A549 (cell line): ENCODE results near the gene UGT3A2.

Experiments
- CBX2 ChIP-seq: fragments of 200-600 bp; sonication (generic); IDR thresholded peaks from 2 replicates; pipeline ENCODE4 v1.6.1; 2016; ENCODE audit warnings: low read depth, mild to moderate bottlenecking, borderline replicate concordance
- CEBPB ChIP-seq, 2 experiments: fragments of >200 bp in 1 of 2; sonication (Bioruptor Twin) in 1 of 2; formaldehyde crosslinking in 1 of 2; IDR thresholded peaks; 2 replicates each; pipeline ENCODE4 v1.6.1; 2012 to 2016
- CHD4 ChIP-seq: fragments of 200-600 bp; sonication (generic); IDR thresholded peaks from 2 replicates; pipeline ENCODE4 v1.6.1; 2016; ENCODE audit warnings: antibody characterized with exemption, mild to moderate bottlenecking, borderline replicate concordance
- ELK1 ChIP-seq: fragments of 150-350 bp; IDR thresholded peaks from 2 replicates; pipeline ENCODE4 v1.6.1; 2014; ENCODE audit warnings: low read depth, mild to moderate bottlenecking, low read length
- EP300 ChIP-seq, 2 experiments: fragments of >200 bp; sonication (Bioruptor Twin); formaldehyde crosslinking; IDR thresholded peaks; 2 replicates in 1 of 2; 3 replicates in 1 of 2; pipeline ENCODE4 v1.6.1; 2016 to 2017
- HOXA7 ChIP-seq: fragments of 250-450 bp; sonication (Bioruptor Pico); IDR thresholded peaks from 2 replicates; pipeline ENCODE4 v1.5.0; 2020; ENCODE audit warnings: mild to moderate bottlenecking, moderate library complexity
- NFE2L2 ChIP-seq: fragments of 150-350 bp; conservative IDR thresholded peaks from 2 replicates; pipeline ENCODE4 v1.6.1; 2014; ENCODE audit warnings: low read length
- RAD21 ChIP-seq, 2 experiments: fragments of >200 bp in 1 of 2; sonication (Bioruptor Twin) in 1 of 2; formaldehyde crosslinking in 1 of 2; IDR thresholded peaks in 1 of 2; conservative IDR thresholded peaks in 1 of 2; 2 replicates in 1 of 2; 3 replicates in 1 of 2; pipeline ENCODE4 v1.6.1; 2012 to 2018; ENCODE audit warnings: inconsistent platforms in 1 of 2
- REST ChIP-seq: fragments of 200-600 bp; sonication (generic); IDR thresholded peaks from 2 replicates; pipeline ENCODE4 v1.6.1; 2016; ENCODE audit warnings: antibody characterized with exemption, mild to moderate bottlenecking, moderate library complexity
- SREBF2 ChIP-seq: fragments of 450-650 bp; IDR thresholded peaks from 2 replicates; pipeline ENCODE4 v1.6.1; 2014; ENCODE audit warnings: mild to moderate bottlenecking, moderate library complexity
- USF2 ChIP-seq: fragments of 450-650 bp; IDR thresholded peaks from 2 replicates; pipeline ENCODE4 v1.6.1; 2014; ENCODE audit warnings: antibody characterized with exemption
- TF ChIP-seq, protein P1 (sequence below): fragments of >200 bp; sonication (Bioruptor Twin); formaldehyde crosslinking; IDR thresholded peaks from 3 replicates; pipeline ENCODE4 v1.5.1; 2016

DNA sequence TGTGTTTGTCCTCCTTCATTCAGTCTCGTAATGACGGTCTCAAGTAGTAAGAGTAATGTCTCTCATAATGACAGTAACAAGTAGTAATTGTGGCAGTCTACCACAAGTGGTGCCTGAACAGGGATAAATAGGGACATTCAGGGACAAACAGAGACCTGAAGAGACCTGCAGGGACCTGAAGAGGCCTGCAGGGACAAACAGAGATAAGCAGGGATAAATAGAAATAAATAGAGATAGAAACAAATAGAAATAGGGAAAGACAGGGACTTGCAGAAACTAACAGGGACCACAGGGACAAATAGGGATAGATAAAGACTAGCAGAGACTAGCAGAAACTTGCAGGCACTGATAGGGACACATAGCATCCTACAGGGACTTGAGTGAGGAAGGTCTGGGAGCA is 7.9 kb downstream of the UGT3A2 start:
- no peak for TF ChIP-seq SREBF2
- TF ChIP-seq HOXA7 (CRISPR knock-in tag), result no peak
- no peak for TF ChIP-seq EP300 (IDR thresholded peaks at IDR 0.05)
- no peak for TF ChIP-seq RAD21 (conservative IDR thresholded peaks at IDR 0.05 in 1 of 2, IDR thresholded peaks at IDR 0.05 in 1 of 2)
- TF ChIP-seq, protein P1, sequence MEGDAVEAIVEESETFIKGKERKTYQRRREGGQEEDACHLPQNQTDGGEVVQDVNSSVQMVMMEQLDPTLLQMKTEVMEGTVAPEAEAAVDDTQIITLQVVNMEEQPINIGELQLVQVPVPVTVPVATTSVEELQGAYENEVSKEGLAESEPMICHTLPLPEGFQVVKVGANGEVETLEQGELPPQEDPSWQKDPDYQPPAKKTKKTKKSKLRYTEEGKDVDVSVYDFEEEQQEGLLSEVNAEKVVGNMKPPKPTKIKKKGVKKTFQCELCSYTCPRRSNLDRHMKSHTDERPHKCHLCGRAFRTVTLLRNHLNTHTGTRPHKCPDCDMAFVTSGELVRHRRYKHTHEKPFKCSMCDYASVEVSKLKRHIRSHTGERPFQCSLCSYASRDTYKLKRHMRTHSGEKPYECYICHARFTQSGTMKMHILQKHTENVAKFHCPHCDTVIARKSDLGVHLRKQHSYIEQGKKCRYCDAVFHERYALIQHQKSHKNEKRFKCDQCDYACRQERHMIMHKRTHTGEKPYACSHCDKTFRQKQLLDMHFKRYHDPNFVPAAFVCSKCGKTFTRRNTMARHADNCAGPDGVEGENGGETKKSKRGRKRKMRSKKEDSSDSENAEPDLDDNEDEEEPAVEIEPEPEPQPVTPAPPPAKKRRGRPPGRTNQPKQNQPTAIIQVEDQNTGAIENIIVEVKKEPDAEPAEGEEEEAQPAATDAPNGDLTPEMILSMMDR, result no peak
- TF ChIP-seq CHD4, result no peak
- TF ChIP-seq NFE2L2, result no peak
- TF ChIP-seq CBX2, result no peak
- TF ChIP-seq CEBPB (IDR thresholded peaks at IDR 0.05), result no peak
- TF ChIP-seq ELK1, result no peak
- no peak for TF ChIP-seq USF2
- TF ChIP-seq REST, result no peak
